Keratinocyte (primary cell): ENCODE data around the gene UPK3BL1. TPM values are rescaled to one million over a fixed set of nuclear protein-coding genes. Genes with fewer than 3 reads are reported as not detected.
"Not testable (repeated sequence)": the region's sequence is repeated elsewhere in the genome, so short reads cannot be mapped to it uniquely, and the experiment has no call there.

ENCODE experiments used
- DNase-seq: peaks from one replicate; pipeline ENCODE4 v3.0.0-alpha.2; 2011; ENCODE audit warnings: low read depth, missing footprints, low spot score
- FAIRE-seq: peaks from 2 replicates; lab custom pipeline; 2011; peaks lifted over from hg19 to GRCh38; lab: Jason Lieb, UNC
- H2AFZ ChIP-seq: 2 replicates; pipeline ENCODE4 v1.6.0; 2012; ENCODE audit warnings: low read length, control low read depth, inconsistent platforms; ENCODE audit not compliant: control insufficient read depth
- H3K27ac ChIP-seq: 2 replicates; pipeline ENCODE4 v1.5.1; 2011; ENCODE audit warnings: low read length; ENCODE audit not compliant: control insufficient read depth, insufficient read depth
- H3K27me3 ChIP-seq: 3 replicates; pipeline ENCODE4 v1.6.0; 2011; ENCODE audit warnings: low read length; ENCODE audit not compliant: control insufficient read depth, insufficient read depth; ENCODE audit errors: extremely low read depth
- H3K36me3 ChIP-seq, 2 experiments: 2 replicates in 1 of 2; 3 replicates in 1 of 2; pipeline ENCODE4 v1.5.1; 2011; ENCODE audit warnings: low read length in 2 of 2, mild to moderate bottlenecking in 1 of 2; ENCODE audit not compliant: control insufficient read depth in 2 of 2, insufficient read depth in 2 of 2; ENCODE audit errors: extremely low read depth in 1 of 2
- H3K4me1 ChIP-seq: 3 replicates; pipeline ENCODE4 v1.5.1; 2011; ENCODE audit warnings: low read length; ENCODE audit not compliant: control insufficient read depth, insufficient read depth; ENCODE audit errors: extremely low read depth
- H3K4me2 ChIP-seq: 3 replicates; pipeline ENCODE4 v1.6.0; 2011; ENCODE audit warnings: low read depth, low read length; ENCODE audit not compliant: control insufficient read depth, insufficient read depth; ENCODE audit errors: extremely low read depth
- H3K4me3 ChIP-seq, 3 experiments: fragments of 200-600 bp in 1 of 3; sonication (generic) in 1 of 3; 2 replicates in 2 of 3; 3 replicates in 1 of 3; pipeline ENCODE4 v1.5.1; 2011 to 2016; ENCODE audit warnings: low read length in 3 of 3, mild to moderate bottlenecking in 3 of 3, control low read depth in 2 of 3, inconsistent platforms in 1 of 3, low read depth in 1 of 3, mixed read lengths in 1 of 3, mixed run types in 1 of 3, moderate library complexity in 1 of 3; ENCODE audit not compliant: control insufficient read depth in 2 of 3, insufficient read depth in 2 of 3; ENCODE audit errors: extremely low read depth in 1 of 3
- H3K79me2 ChIP-seq: 2 replicates; pipeline ENCODE4 v1.6.0; 2012; ENCODE audit warnings: low read length; ENCODE audit not compliant: control insufficient read depth, insufficient read depth
- H3K9ac ChIP-seq: 3 replicates; pipeline ENCODE4 v1.6.0; 2011; ENCODE audit warnings: low read length; ENCODE audit not compliant: control insufficient read depth, insufficient read depth; ENCODE audit errors: extremely low read depth
- H3K9me1 ChIP-seq: 3 replicates; pipeline ENCODE4 v1.6.0; 2011; ENCODE audit warnings: low read length; ENCODE audit not compliant: control insufficient read depth, insufficient read depth; ENCODE audit errors: extremely low read depth
- H3K9me3 ChIP-seq: 2 replicates; pipeline ENCODE4 v1.5.1; 2012; ENCODE audit warnings: low read depth, low read length; ENCODE audit not compliant: control insufficient read depth
- H4K20me1 ChIP-seq: 3 replicates; pipeline ENCODE4 v1.6.0; 2011; ENCODE audit warnings: low read length; ENCODE audit not compliant: control insufficient read depth, insufficient read depth; ENCODE audit errors: extremely low read depth
- dilution Hi-C: fragments of 300-500 bp; cut with MboI; formaldehyde crosslinking; loops from one replicate; pipeline ENCODE4 v1.7.0; 2020; ENCODE audit warnings: low sequenced_read_pairs; ENCODE audit not compliant: extremely low pct_ligation_motif_present
- polyA plus RNA-seq, 5 experiments: library from polyadenylated mRNA; depleted of rRNA in 3 of 5; stranded (reverse) in 3 of 5; stranded (forward) in 1 of 5; unstranded in 1 of 5; fragments of >200 nt; gene quantifications; 1 replicate in 1 of 5; 2 replicates in 3 of 5; 3 replicates in 1 of 5; pipeline versions ENCODE4 v1.2.1 to v1.2.3, GENCODE V29; 2011 to 2012; ENCODE audit warnings: missing spikeins in 2 of 5, low read depth in 1 of 5, low replicate concordance in 1 of 5

UPK3BL1 gene
- polyA plus RNA-seq, 1 donor (not counting 4 experiments of a cell fraction or from before 2014, with no cell fraction given) = 48.2 TPM

- H3K4me2 ChIP-seq, H3K9me1 ChIP-seq, H3K9me3 ChIP-seq, DNase-seq, H3K27me3 ChIP-seq, H3K27ac ChIP-seq, H3K36me3 ChIP-seq, H2AFZ ChIP-seq, dilution Hi-C loops, H3K79me2 ChIP-seq, H3K4me1 ChIP-seq, H3K9ac ChIP-seq, H4K20me1 ChIP-seq, FAIRE-seq: not testable (repeated sequence)
- H3K4me3 ChIP-seq = peak within 1 kb of the TSS in 1 of 3 experiments; percentile 45
These were observed 28.8 kb upstream of the UPK3BL1 start, which contains the start of gene POLR2J2 for GRCh38 chr7:102671166-102671955. TSS of gene POLR2J2 (minus strand) at chr7:102671663. CDS start at chr7:102671601, 62 bp downstream.

DNA sequence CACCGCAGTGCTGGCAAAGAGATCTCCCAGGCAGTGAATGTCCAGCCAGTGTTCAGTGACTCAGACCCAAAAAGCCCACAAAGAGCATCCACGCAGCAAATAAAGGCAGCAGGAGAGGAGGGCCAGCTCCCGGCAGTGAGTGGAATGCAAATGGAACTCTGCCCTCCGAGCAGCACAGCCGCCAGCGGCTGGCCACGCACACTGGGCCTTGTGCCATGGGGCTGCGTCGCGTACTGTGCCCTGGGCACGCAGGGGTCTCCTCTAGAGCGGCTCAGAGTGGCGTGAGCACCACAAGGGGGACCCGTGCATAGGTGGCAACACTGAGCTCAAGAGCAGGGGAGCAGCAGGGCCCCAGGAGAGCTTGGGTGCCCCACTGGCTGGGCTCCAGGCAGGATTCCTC lies 24.9 kb upstream of the UPK3BL1 start:
- H3K27ac ChIP-seq, H3K79me2 ChIP-seq, H3K9me1 ChIP-seq, H3K4me3 ChIP-seq, H3K36me3 ChIP-seq, FAIRE-seq, H3K4me1 ChIP-seq, H3K9ac ChIP-seq, H3K9me3 ChIP-seq, DNase-seq, dilution Hi-C loops, H3K4me2 ChIP-seq, H4K20me1 ChIP-seq, H2AFZ ChIP-seq, H3K27me3 ChIP-seq: not testable (repeated sequence)

- H3K27me3 ChIP-seq, H3K4me3 ChIP-seq, H2AFZ ChIP-seq, H3K27ac ChIP-seq, H3K79me2 ChIP-seq, H3K9me1 ChIP-seq, DNase-seq, H3K9me3 ChIP-seq, H3K36me3 ChIP-seq, H3K4me1 ChIP-seq, H3K4me2 ChIP-seq, dilution Hi-C loops, FAIRE-seq, H3K9ac ChIP-seq, H4K20me1 ChIP-seq: not testable (repeated sequence)
These were observed 24.3 kb upstream of the UPK3BL1 start for GRCh38 chr7:102666850-102667249.

DNA sequence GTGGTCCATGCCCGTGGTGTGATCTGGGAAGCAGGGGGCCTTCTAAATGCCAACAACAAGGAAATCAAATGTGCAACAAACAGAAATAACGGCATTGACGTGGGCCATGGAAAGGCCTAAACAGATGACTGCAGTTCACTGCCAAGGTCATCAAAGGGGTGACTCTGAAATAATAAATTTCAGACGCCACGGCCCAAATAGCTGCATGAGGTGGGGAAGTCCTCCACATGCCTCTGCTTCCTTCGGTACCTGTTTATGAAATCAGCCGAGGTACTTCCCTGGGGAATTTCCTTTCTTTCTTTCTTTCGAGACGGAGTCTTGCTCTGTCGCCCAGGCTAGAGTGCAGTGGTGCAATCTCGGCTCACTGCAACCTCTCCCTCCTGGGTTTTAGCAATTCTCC lies 22.2 kb upstream of the UPK3BL1 start:
- H3K36me3 ChIP-seq, H3K9ac ChIP-seq, H3K4me2 ChIP-seq, H3K9me1 ChIP-seq, H3K4me3 ChIP-seq, H3K27me3 ChIP-seq, H4K20me1 ChIP-seq, DNase-seq, H2AFZ ChIP-seq, FAIRE-seq, H3K4me1 ChIP-seq, H3K27ac ChIP-seq, H3K79me2 ChIP-seq, H3K9me3 ChIP-seq, dilution Hi-C loops: not testable (repeated sequence)

- H3K36me3 ChIP-seq, H3K4me1 ChIP-seq, H3K27ac ChIP-seq, H3K9me3 ChIP-seq, H4K20me1 ChIP-seq, dilution Hi-C loops, H3K79me2 ChIP-seq, FAIRE-seq, H3K9me1 ChIP-seq, H3K4me3 ChIP-seq, H3K27me3 ChIP-seq, H3K4me2 ChIP-seq, H2AFZ ChIP-seq, H3K9ac ChIP-seq, DNase-seq: not testable (repeated sequence)
These were observed 7.3 kb upstream of the UPK3BL1 start, which contains the start of gene SPDYE2B for GRCh38 chr7:102649924-102650323. TSS of gene SPDYE2B (plus strand) at chr7:102650319. CDS start at chr7:102652349, 2,030 bp downstream.
